Neuronal stem cell (in vitro differentiated cells): Measurements from ENCODE around the gene HELZ. TPM values are rescaled to one million over a fixed set of nuclear protein-coding genes. Genes with fewer than 3 reads are reported as not detected.

ENCODE experiments used
- DNase-seq: peaks from one replicate; pipeline ENCODE4 v3.0.0-alpha.2; 2013; ENCODE audit warnings: low spot score
- H2AFZ ChIP-seq: one replicate; pipeline ENCODE4 v1.6.1; 2013; ENCODE audit warnings: mild to moderate bottlenecking, low read length, inconsistent platforms
- H2AK5ac ChIP-seq: 2 replicates; pipeline ENCODE4 v1.6.1; 2013; ENCODE audit warnings: low read depth, mild to moderate bottlenecking, inconsistent platforms, low read length, moderate library complexity, mixed read lengths
- H2BK120ac ChIP-seq: 2 replicates; pipeline ENCODE4 v1.6.1; 2013; ENCODE audit warnings: low read depth, mild to moderate bottlenecking, inconsistent platforms, low read length, moderate library complexity, mixed read lengths
- H2BK12ac ChIP-seq: one replicate; pipeline ENCODE4 v1.6.1; 2013; ENCODE audit warnings: low read length, inconsistent platforms
- H2BK15ac ChIP-seq: 2 replicates; pipeline ENCODE4 v1.6.1; 2013; ENCODE audit warnings: mild to moderate bottlenecking, low read length, inconsistent platforms, mixed read lengths
- H2BK5ac ChIP-seq: one replicate; pipeline ENCODE4 v1.6.1; 2013; ENCODE audit warnings: inconsistent platforms, mild to moderate bottlenecking, low read length, moderate library complexity
- H3K14ac ChIP-seq: one replicate; pipeline ENCODE4 v1.6.1; 2013; ENCODE audit warnings: low read length, inconsistent platforms
- H3K18ac ChIP-seq: 2 replicates; pipeline ENCODE4 v1.6.1; 2013; ENCODE audit warnings: low read length, inconsistent platforms
- H3K23ac ChIP-seq: 2 replicates; pipeline ENCODE4 v1.6.1; 2013; ENCODE audit warnings: low read depth, mild to moderate bottlenecking, mixed read lengths, low read length, inconsistent platforms; ENCODE audit not compliant: poor library complexity
- H3K27ac ChIP-seq: replicated peaks from 3 replicates; pipeline ENCODE4 v1.5.1; 2013; ENCODE audit warnings: low read length, inconsistent platforms
- H3K27me3 ChIP-seq, 3 experiments: 2 replicates each; pipeline ENCODE4 v1.6.1; 2013; ENCODE audit warnings: low read length in 3 of 3, mild to moderate bottlenecking in 2 of 3, inconsistent platforms in 1 of 3, low read depth in 1 of 3, mixed read lengths in 1 of 3, moderate library complexity in 1 of 3; ENCODE audit not compliant: control insufficient read depth in 3 of 3, insufficient read depth in 3 of 3
- H3K36me3 ChIP-seq, 2 donors: replicated peaks in 1 of 2; 2 replicates each; pipeline ENCODE4 v1.6.1; 2013; ENCODE audit warnings: low read length in 2 of 2; ENCODE audit not compliant: control insufficient read depth in 2 of 2, insufficient read depth in 2 of 2
- H3K4ac ChIP-seq: 2 replicates; pipeline ENCODE4 v1.6.1; 2013; ENCODE audit warnings: inconsistent platforms, mild to moderate bottlenecking, low read length, moderate library complexity
- H3K4me1 ChIP-seq, 2 donors: 1 replicate in 1 of 2; 2 replicates in 1 of 2; pipeline ENCODE4 v1.6.1; 2013; ENCODE audit warnings: low read length in 2 of 2, low read depth in 1 of 2; ENCODE audit not compliant: control insufficient read depth in 2 of 2, insufficient read depth in 1 of 2
- H3K4me2 ChIP-seq: one replicate; pipeline ENCODE4 v1.6.1; 2013; ENCODE audit warnings: mild to moderate bottlenecking, low read length, inconsistent platforms; ENCODE audit not compliant: insufficient read depth, poor library complexity, severe bottlenecking
- H3K4me3 ChIP-seq, 2 donors: 2 replicates each; pipeline ENCODE4 v1.5.1; 2013; ENCODE audit warnings: low read length in 2 of 2, mild to moderate bottlenecking in 2 of 2, inconsistent platforms in 1 of 2, moderate library complexity in 1 of 2
- H3K79me1 ChIP-seq: one replicate; pipeline ENCODE4 v1.6.1; 2013; ENCODE audit warnings: low read depth, mild to moderate bottlenecking, inconsistent platforms, low read length, moderate library complexity
- H3K9ac ChIP-seq: one replicate; pipeline ENCODE4 v1.6.1; 2013; ENCODE audit warnings: mild to moderate bottlenecking, low read depth, low read length, inconsistent platforms; ENCODE audit not compliant: poor library complexity
- H3K9me3 ChIP-seq, 2 donors: replicated peaks in 1 of 2; 2 replicates each; pipeline versions ENCODE3 to v1.6.1; 2013; ENCODE audit warnings: low read length in 2 of 2, mild to moderate bottlenecking in 2 of 2, inconsistent platforms in 1 of 2, low read depth in 1 of 2, mixed read lengths in 1 of 2, moderate library complexity in 1 of 2; ENCODE audit not compliant: control insufficient read depth in 2 of 2, insufficient read depth in 1 of 2
- H4K8ac ChIP-seq: one replicate; pipeline ENCODE4 v1.6.1; 2013; ENCODE audit warnings: low read depth, mild to moderate bottlenecking, inconsistent platforms, low read length, moderate library complexity
- H4K91ac ChIP-seq: one replicate; pipeline ENCODE4 v1.6.1; 2013; ENCODE audit warnings: low read length, low read depth, mild to moderate bottlenecking, inconsistent platforms; ENCODE audit not compliant: poor library complexity
- WGBS, 2 donors: extraction: QIAGEN DNeasy Blood & Tissue Kit; methylation state at CpG; one replicate each; pipeline ENCODE4 v1.1.7; 2013; ENCODE audit warnings: missing lambda C conversion rate in 2 of 2, mixed read lengths in 1 of 2; ENCODE audit not compliant: insufficient read length in 2 of 2, insufficient replicate concordance in 1 of 2; ENCODE audit errors: extremely low coverage in 2 of 2; 5-methylcytosine and 5-hydroxymethylcytosine counted together
- polyA plus RNA-seq, 2 experiments: library from polyadenylated mRNA; stranded (reverse); fragments of 200-250 nt; gene quantifications; one replicate each; pipeline ENCODE4 v1.2.3, GENCODE V29; 2013

The HELZ gene
- 10.0 TPM for polyA plus RNA-seq (2013, experiment 1 of 2)
- polyA plus RNA-seq (2013, experiment 2 of 2): 10.7 TPM

- Histone ChIP-seq H2BK15ac (peak within 1 kb of the TSS; percentile 67), H3K36me3 (peaks cover 0 to 17% of the 10 kb centered on the region in 2 donors), H3K4ac (peak within 1 kb of the TSS; percentile 93), H3K27ac (peak within 1 kb of the TSS; percentile 84), H3K14ac (peak within 1 kb of the TSS; percentile 71), H2AFZ (peak within 1 kb of the TSS; percentile 99), H2BK12ac (no peak within 1 kb of the TSS), H3K79me1 (peaks cover 5% of the 10 kb centered on the region), H3K27me3 (no peaks in the 10 kb centered on the region), H3K23ac (peak within 1 kb of the TSS; percentile 89), H3K4me3 (peak within 1 kb of the TSS; percentile 90 to 99), H3K9me3 (no peaks in the 10 kb centered on the region), H2AK5ac (peak within 1 kb of the TSS; percentile 88), H4K91ac (no peak within 1 kb of the TSS), H3K4me2 (peak within 1 kb of the TSS; percentile 77), H3K18ac (peak within 1 kb of the TSS; percentile 99), H3K4me1 (peaks cover 5 to 9% of the 10 kb centered on the region in 2 donors), H3K9ac (peak within 1 kb of the TSS; percentile 88), H2BK120ac (peak within 1 kb of the TSS; percentile 87), H2BK5ac (peak within 1 kb of the TSS; percentile 99), H4K8ac (no peak within 1 kb of the TSS)
- peak; percentile 66 for DNase-seq
- WGBS, 2 donors: no CpG with 5 or more reads among the region's 67 CpGs
Observed at GRCh38 chr17:67245073-67245693, at the start of gene HELZ. Gene HELZ (minus strand): TSS chr17:67245196. CDS start chr17:67218804, 26,392 bp downstream.

- WGBS, 2 donors: no CpG with 5 or more reads among the region's 32 CpGs
- Histone ChIP-seq H4K8ac (no peak overlapping the region), H2BK120ac (no peak overlapping the region), H3K14ac (no peak overlapping the region), H2AFZ (peak overlapping the region; percentile 80), H3K79me1 (no peaks in the 10 kb centered on the region), H3K9me3 (no peaks in the 10 kb centered on the region), H3K36me3 (no peaks in the 10 kb centered on the region), H3K18ac (no peak overlapping the region), H3K4me1 (no peaks in the 10 kb centered on the region), H3K4me2 (no peak overlapping the region), H3K23ac (no peak overlapping the region), H2BK5ac (no peak overlapping the region), H3K27ac (no peak overlapping the region), H3K4ac (no peak overlapping the region), H3K4me3 (no peak overlapping the region), H4K91ac (no peak overlapping the region), H3K9ac (no peak overlapping the region), H2AK5ac (no peak overlapping the region), H2BK15ac (no peak overlapping the region), H2BK12ac (no peak overlapping the region), H3K27me3 (no peaks in the 10 kb centered on the region)
- DNase-seq: peak; percentile 6
Observed at GRCh38 chr17:67293251-67294203, 48.5 kb upstream of the HELZ start.

GRCh38 chr17:67290711-67291291, 45.8 kb upstream of the HELZ start:
- Histone ChIP-seq H2BK120ac (no peak overlapping the region), H2BK15ac (no peak overlapping the region), H3K27me3 (no peaks in the 10 kb centered on the region), H3K27ac (no peak overlapping the region), H3K4me1 (no peaks in the 10 kb centered on the region), H3K4me3 (no peak overlapping the region), H3K18ac (no peak overlapping the region), H3K9me3 (no peaks in the 10 kb centered on the region), H4K91ac (no peak overlapping the region), H3K79me1 (no peaks in the 10 kb centered on the region), H3K14ac (no peak overlapping the region), H2BK5ac (no peak overlapping the region), H2BK12ac (no peak overlapping the region), H3K4ac (no peak overlapping the region), H3K36me3 (no peaks in the 10 kb centered on the region), H3K23ac (no peak overlapping the region), H2AFZ (peak overlapping the region; percentile 51), H4K8ac (no peak overlapping the region), H3K9ac (no peak overlapping the region), H3K4me2 (no peak overlapping the region), H2AK5ac (no peak overlapping the region)
- WGBS, 2 donors: no CpG with 5 or more reads among the region's 11 CpGs
- no peak for DNase-seq

DNA sequence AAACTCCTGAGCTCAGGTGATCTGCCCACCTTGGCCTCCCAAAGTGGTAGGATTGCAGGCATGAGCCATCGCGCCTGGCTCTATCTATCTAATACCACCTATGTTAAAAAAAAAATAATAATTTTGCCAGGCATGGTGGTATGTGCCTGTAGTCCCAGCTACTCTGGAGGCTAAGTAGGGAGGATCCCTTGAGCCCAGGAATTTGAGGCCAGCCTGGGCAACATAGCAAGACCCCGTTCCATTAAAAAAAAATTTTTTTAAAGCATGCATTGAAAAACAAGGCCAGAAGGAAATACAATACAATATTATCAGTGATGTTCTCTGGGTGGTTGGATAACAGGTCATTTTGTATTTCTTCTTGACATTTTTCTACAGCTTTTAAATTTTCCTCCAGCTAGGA, 45.2 kb upstream of the HELZ start:
- Histone ChIP-seq H3K79me1 (no peaks in the 10 kb centered on the region), H3K23ac (no peak overlapping the region), H3K4me1 (no peaks in the 10 kb centered on the region), H3K27ac (no peak overlapping the region), H2AFZ (no peak overlapping the region), H2BK12ac (no peak overlapping the region), H2AK5ac (no peak overlapping the region), H3K4ac (no peak overlapping the region), H3K18ac (no peak overlapping the region), H2BK15ac (no peak overlapping the region), H2BK120ac (no peak overlapping the region), H3K4me2 (no peak overlapping the region), H3K9me3 (no peaks in the 10 kb centered on the region), H3K27me3 (no peaks in the 10 kb centered on the region), H2BK5ac (no peak overlapping the region), H3K4me3 (no peak overlapping the region), H3K9ac (no peak overlapping the region), H4K91ac (no peak overlapping the region), H3K14ac (no peak overlapping the region), H3K36me3 (no peaks in the 10 kb centered on the region), H4K8ac (no peak overlapping the region)
- no peak for DNase-seq
- no CpG with 5 or more reads among the region's 3 CpGs for WGBS, 2 donors
